NCI-H1417 treated with DMSO at 0.1 percent for 48 hours (cell line): ENCODE measurements around the gene HSPG2.
"Not testable (repeated sequence)": the region's sequence is repeated elsewhere in the genome, so short reads cannot be mapped to it uniquely, and the experiment has no call there.

Experiments
- DNase-seq: peaks from one replicate; lab custom pipeline; 2025; lab: John Stamatoyannopoulos, UW

HSPG2 gene

GRCh38 chr1:21783679-21784603 is 153.2 kb downstream of the HSPG2 start:
- no peak for DNase-seq

- peak; percentile 79 for DNase-seq
Measured at GRCh38 chr1:21782868-21783678, 154.0 kb downstream of the HSPG2 start, which contains the start of gene USP48. USP48 (minus strand) TSS chr1:21783149; CDS start chr1:21782957, 192 bp downstream.

GRCh38 chr1:21782349-21782867 is 154.7 kb downstream of the HSPG2 start:
- no peak for DNase-seq

- DNase-seq = no peak
Measured at GRCh38 chr1:21781815-21782348, 155.2 kb downstream of the HSPG2 start.

- no peak for DNase-seq
Measured at GRCh38 chr1:21779613-21780521, 157.2 kb downstream of the HSPG2 start.

GRCh38 chr1:21778405-21778727 is 158.7 kb downstream of the HSPG2 start:
- no peak for DNase-seq

- DNase-seq = not testable (repeated sequence)
Measured at GRCh38 chr1:21776925-21777324, 160.2 kb downstream of the HSPG2 start.

GRCh38 chr1:21775985-21776562 is 161.0 kb downstream of the HSPG2 start:
- no peak for DNase-seq

- no peak for DNase-seq
Measured at GRCh38 chr1:21775550-21775914, 161.6 kb downstream of the HSPG2 start.

GRCh38 chr1:21774835-21775549 is 162.1 kb downstream of the HSPG2 start:
- no peak for DNase-seq

- no peak for DNase-seq
Measured at GRCh38 chr1:21773585-21773984, 163.5 kb downstream of the HSPG2 start.
